Activated CD8-positive, alpha-beta memory T cell treated with anti-CD3 and anti-CD28 coated beads, Interleukin-2, amount 50 U/mL, for 48 hours (primary cell): Measurements from ENCODE around the gene TRMT61A.

Source experiments
- DNase-seq: peaks from one replicate; pipeline ENCODE4 v3.0.0-alpha.2; 2020

TRMT61A gene

DNA sequence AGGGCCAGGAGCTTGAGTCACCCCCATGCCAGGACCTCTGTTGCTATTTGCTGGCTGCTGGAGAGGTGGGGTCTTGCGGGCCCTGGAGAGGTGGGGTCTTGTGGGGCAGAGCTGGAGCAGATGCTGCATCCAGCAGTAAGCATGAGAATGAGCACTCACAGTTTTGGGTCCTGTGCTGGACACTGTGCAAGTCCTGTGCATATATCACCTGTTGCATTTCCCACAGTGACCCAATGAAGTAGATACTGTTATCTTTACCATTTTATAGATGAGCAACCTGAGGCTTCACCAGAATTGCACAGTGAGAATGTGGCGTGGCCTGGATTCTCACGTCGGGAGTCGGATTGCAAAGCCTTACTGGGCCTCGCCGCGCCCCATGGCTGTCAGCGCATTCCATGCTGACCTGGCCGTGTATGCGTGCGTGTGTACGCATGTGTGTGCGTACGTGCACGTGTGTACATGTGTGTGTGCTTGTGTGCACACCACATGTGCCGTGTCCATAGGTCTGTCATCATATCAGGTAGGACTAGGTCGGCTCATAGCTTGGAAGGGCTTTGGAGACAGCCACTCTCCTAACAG is 45.8 kb downstream of the TRMT61A start:
- no peak for DNase-seq

DNA sequence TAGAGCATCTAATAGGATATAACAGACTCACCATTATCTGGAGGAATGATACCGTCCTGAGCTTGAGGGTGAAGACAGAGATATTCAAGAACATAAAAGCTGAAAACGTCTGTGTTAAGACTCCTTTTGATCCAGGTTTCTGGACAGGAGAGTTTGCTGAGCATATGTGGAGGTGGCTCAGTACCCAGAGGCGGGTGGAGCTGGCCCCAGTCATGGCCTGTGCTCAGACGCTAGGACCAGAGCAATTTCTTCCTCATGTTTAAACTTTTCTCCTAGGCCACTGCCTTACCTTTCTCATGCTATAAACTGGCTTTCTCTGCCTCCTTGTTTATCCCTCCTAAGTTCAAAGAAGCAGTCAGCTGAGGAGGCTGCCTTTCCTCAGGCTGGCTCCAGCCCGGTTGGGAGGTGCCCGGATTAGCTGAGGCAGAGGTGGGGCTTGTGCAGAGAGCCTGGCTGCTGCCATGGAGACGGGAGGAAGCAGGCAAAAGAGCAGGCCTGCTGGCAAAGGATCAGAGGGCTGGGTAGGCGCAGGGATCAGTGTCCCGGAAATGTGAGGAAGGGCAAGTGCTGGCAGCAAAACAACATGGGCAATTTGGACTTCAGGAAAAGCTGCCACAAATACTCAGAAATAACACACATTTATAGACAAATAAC is 47.5 kb downstream of the TRMT61A start:
- no peak for DNase-seq

DNA sequence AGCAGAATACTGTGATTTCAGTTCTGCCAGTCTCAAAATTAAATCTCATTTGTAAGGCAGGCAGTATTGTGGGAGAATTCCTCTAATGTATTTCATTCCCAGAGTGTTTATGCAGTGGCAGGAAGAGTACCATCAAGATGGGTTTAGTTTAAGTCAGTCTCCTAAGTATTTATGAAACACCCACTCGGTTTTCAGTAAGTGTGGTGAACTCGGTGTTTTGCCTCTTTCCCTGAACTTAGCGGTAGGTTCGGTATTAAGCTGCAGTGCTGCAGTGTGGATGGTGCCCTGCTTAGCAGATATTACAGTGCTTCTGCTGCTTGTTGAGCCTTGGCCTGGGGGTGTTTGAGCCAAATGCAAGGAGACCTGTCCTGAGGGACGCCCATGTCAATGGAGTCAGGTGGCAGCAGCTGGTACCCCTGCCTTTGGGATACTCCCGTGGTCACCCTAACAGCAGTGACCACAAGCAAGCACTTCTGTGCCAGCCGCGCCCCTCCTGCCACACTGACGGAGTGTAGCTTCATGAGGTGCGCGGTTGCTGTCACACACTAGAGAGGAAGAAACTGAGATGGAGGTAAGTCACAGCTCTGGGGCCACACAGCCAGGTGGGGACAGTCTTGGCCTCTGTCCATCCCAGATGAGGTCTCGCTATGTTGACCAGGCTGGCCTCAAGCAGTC is 49.5 kb downstream of the TRMT61A start:
- no peak for DNase-seq

DNA sequence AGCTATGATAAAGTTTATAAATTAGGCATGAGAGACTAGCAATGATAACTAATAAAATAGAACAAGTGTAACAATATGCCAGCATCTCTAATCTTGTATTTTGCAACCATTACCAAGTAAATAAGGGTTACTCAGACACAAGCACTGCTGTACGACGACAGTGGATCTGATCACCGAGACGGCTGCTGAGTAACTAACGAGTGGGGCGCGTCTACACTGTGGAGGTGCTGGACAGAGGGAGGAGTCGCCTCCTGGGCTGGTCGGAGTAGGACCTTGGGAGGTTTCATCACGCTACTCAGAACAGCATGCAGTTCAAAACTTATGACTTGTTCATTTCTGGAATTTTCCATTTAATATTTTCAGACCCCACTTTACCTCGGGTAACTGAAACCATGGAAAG is 52.2 kb downstream of the TRMT61A start:
- DNase-seq = no peak

DNA sequence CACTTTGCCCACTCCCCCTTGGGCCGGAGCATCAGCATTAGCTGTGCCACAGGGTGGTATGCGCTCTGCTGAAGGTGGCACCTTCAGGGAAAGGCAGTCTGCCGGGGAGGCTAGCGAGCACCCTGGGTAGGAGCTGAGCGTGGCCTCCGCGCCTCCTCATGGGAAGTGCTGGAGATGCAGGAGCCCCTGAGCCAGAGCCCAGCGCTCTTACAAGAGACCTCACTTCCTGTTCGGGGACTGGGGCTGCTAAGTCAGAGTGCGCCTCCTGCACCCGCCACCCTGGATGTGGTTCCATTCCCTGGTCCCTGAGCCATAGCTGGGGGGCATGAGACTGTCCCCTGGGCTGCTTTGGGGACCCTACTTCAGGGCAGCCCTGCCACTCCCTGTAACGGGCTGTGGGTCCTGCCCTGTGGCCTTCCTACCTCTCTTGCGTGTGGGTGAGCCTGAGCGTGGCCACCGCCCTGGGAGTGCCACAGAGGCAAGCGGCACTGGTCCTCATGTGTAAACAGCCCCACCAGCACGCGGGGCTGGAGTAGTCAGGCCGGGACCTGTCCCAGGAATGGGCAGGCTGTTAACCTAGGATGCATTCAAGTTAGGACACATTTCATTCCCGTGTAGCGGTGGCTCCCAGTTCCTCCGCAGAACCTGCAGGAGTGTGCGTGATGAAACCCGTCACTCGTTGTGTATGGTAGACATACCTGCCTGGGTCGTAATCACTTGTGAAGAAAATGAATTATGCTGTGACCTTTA is 53.1 kb downstream of the TRMT61A start:
- no peak for DNase-seq

DNA sequence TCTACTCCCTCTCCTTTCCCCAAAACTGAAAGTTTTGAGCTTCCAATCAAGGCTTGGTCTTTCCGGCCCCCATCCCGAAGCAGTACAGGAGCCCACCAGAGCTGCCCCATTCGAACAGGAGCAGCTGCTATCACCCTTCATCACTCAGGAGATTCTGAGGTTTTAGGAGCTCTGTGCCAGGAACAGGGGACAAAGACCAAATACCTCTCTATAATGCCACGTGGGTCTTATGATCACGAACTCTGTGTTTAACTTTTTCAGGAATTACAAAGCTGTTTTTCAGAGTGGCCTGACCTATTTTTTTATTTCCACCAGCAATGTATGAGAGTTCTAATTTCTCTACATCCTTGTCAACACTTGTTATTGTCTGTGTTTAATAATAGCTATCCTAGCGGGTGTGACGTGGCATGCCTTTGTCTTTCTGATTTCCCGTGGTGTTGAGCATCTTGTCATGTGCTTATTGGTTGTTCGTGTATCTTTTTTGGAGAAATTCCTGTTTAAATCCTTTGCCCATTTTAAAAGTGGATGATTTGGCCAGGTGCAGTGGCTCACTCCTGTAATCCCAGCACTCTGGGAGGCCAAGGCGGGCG is 55.4 kb downstream of the TRMT61A start:
- no peak for DNase-seq
